ENCODE data around the gene CENPA.

DNA sequence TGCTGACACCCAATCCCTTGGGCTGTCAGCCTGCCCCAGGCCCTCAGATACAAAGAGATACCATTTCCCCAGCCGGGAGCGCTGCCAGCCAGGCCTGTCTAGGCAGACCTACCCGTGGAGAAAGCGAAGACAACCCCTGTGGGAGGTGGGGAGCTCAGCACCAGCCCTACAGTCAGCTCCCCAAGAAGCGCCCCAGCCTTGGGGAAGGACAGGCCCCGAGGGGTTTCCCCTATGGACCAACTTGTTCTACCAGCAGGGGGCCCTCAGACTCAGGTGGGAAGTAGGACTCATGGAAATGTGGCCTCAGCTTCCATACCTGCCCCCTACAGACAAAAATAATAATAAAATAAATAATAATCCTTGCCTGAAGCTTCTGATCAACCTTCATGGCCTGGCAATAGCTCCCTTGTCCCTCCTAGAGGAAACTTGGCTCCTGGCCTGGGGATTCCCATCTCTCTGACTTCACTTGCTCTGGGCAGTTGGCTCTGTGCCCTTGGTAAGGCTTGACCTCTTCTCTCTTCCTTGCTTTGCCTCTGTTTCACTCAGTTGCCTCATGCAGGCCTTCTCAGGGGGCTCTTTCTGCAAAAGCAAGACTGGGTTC is 14.8 kb upstream of the CENPA start:
- TF ChIP-seq, protein P1, sequence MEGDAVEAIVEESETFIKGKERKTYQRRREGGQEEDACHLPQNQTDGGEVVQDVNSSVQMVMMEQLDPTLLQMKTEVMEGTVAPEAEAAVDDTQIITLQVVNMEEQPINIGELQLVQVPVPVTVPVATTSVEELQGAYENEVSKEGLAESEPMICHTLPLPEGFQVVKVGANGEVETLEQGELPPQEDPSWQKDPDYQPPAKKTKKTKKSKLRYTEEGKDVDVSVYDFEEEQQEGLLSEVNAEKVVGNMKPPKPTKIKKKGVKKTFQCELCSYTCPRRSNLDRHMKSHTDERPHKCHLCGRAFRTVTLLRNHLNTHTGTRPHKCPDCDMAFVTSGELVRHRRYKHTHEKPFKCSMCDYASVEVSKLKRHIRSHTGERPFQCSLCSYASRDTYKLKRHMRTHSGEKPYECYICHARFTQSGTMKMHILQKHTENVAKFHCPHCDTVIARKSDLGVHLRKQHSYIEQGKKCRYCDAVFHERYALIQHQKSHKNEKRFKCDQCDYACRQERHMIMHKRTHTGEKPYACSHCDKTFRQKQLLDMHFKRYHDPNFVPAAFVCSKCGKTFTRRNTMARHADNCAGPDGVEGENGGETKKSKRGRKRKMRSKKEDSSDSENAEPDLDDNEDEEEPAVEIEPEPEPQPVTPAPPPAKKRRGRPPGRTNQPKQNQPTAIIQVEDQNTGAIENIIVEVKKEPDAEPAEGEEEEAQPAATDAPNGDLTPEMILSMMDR (IDR thresholded peaks at IDR 0.05; ENCODE audit: low read depth, low read length): peak; percentile 39; the same call in 1 of the 2 replicates
- TF ChIP-seq EZH2phosphoT487 (IDR thresholded peaks at IDR 0.05; ENCODE audit: low read depth): no peak

Measured in OCI-LY3 (cell line).